WTC11 (cell line): ENCODE measurements around the gene GRID2. TPM values are rescaled to one million over a fixed set of nuclear protein-coding genes. Genes with fewer than 3 reads are reported as not detected.

Experiments used
- ATAC-seq: fragments of 200-7000 bp; cut with Tn5 transposase; 2 replicates; pipeline ENCODE4 v1.10.0; 2021; ENCODE audit warnings: mild to moderate bottlenecking, moderate library complexity
- CTCF ChIA-PET: fragments of 300-600 bp; sonication (Branson Sonifier 250); formaldehyde crosslinking; loops from one replicate; lab custom pipeline; 2021; ENCODE audit warnings: antibody characterized with exemption; lab: Charles Lee
- POLR2A ChIA-PET: fragments of 350-600 bp; sonication (Branson Sonifier 250); formaldehyde crosslinking; loops from one replicate; lab custom pipeline; 2021; ENCODE audit warnings: antibody characterized with exemption; lab: Charles Lee
- DNase-seq: peaks from one replicate; pipeline ENCODE4 v3.0.0; 2021; ENCODE audit warnings: low spot score
- H3K27ac Mint-ChIP-seq: 2 replicates; pipeline ENCODE4 v1.8.0; 2021; ENCODE audit warnings: mixed read lengths
- H3K27me3 Mint-ChIP-seq: 2 replicates; pipeline ENCODE4 v1.8.0; 2021; ENCODE audit warnings: low read depth, mild to moderate bottlenecking, moderate library complexity, mixed read lengths
- H3K36me3 Mint-ChIP-seq: 2 replicates; pipeline ENCODE4 v1.8.0; 2021; ENCODE audit warnings: mixed read lengths
- H3K4me1 Mint-ChIP-seq: 2 replicates; pipeline ENCODE4 v1.8.0; 2022; ENCODE audit warnings: mixed read lengths
- H3K4me3 Mint-ChIP-seq: 2 replicates; pipeline ENCODE4 v1.8.0; 2021; ENCODE audit warnings: mild to moderate bottlenecking, moderate library complexity, mixed read lengths
- H3K9me3 Mint-ChIP-seq: 2 replicates; pipeline ENCODE4 v1.8.0; 2021; ENCODE audit warnings: mixed read lengths
- ATF1 ChIP-seq: sonication (generic); formaldehyde crosslinking; IDR thresholded peaks from 2 replicates; pipeline ENCODE4 v1.8.1; 2023; ENCODE audit warnings: mild to moderate bottlenecking, moderate library complexity, missing genetic modification reagents
- CBFB ChIP-seq: sonication (generic); formaldehyde crosslinking; IDR thresholded peaks from 2 replicates; pipeline ENCODE4 v1.8.1; 2022; ENCODE audit warnings: mild to moderate bottlenecking, low read depth, missing genetic modification reagents
- ELF4 ChIP-seq: sonication (generic); formaldehyde crosslinking; IDR thresholded peaks from 2 replicates; pipeline ENCODE4 v1.8.1; 2022; ENCODE audit warnings: low read depth, mild to moderate bottlenecking, moderate library complexity, missing genetic modification reagents
- GRHL2 ChIP-seq: fragments of 250-450 bp; sonication (Bioruptor Pico); IDR thresholded peaks from 2 replicates; pipeline ENCODE4 v1.8.0; 2022; ENCODE audit warnings: mild to moderate bottlenecking, moderate library complexity; ENCODE audit not compliant: insufficient replicate concordance, severe bottlenecking
- IRF2 ChIP-seq: sonication (generic); formaldehyde crosslinking; IDR thresholded peaks from 2 replicates; pipeline ENCODE4 v1.8.0; 2022; ENCODE audit warnings: low read depth, missing genetic modification reagents, borderline replicate concordance
- JAZF1 ChIP-seq: fragments of 250-450 bp; sonication (Bioruptor Pico); IDR thresholded peaks from 2 replicates; pipeline ENCODE4 v1.9.0; 2021; ENCODE audit warnings: moderate library complexity, mild to moderate bottlenecking, inconsistent platforms
- MXD4 ChIP-seq: fragments of 250-450 bp; sonication (Bioruptor Pico); IDR thresholded peaks from 2 replicates; pipeline ENCODE4 v1.8.0; 2021; ENCODE audit warnings: mild to moderate bottlenecking, moderate library complexity, borderline replicate concordance
- NFYB ChIP-seq: sonication (generic); formaldehyde crosslinking; conservative IDR thresholded peaks from 2 replicates; pipeline ENCODE4 v1.8.0; 2022; ENCODE audit warnings: low read depth, missing genetic modification reagents
- NR1H2 ChIP-seq: sonication (generic); formaldehyde crosslinking; IDR thresholded peaks from 2 replicates; pipeline ENCODE4 v1.9.0; 2021; ENCODE audit warnings: mild to moderate bottlenecking, moderate library complexity, missing genetic modification reagents
- OVOL2 ChIP-seq: fragments of 250-450 bp; sonication (Bioruptor Pico); IDR thresholded peaks from 2 replicates; pipeline ENCODE4 v1.9.0; 2021; ENCODE audit warnings: mild to moderate bottlenecking, borderline replicate concordance
- RORB ChIP-seq: fragments of 250-450 bp; sonication (Bioruptor Pico); IDR thresholded peaks from 2 replicates; pipeline ENCODE4 v1.9.0; 2021; ENCODE audit warnings: mild to moderate bottlenecking
- SMAD3 ChIP-seq: sonication (generic); formaldehyde crosslinking; IDR thresholded peaks from 2 replicates; pipeline ENCODE4 v1.8.0; 2022; ENCODE audit warnings: missing genetic modification reagents, mild to moderate bottlenecking, borderline replicate concordance
- SMAD4 ChIP-seq: sonication (generic); formaldehyde crosslinking; IDR thresholded peaks from 2 replicates; pipeline ENCODE4 v1.8.0; 2022; ENCODE audit warnings: mild to moderate bottlenecking, missing genetic modification reagents
- TCF7 ChIP-seq: sonication (generic); formaldehyde crosslinking; IDR thresholded peaks from 2 replicates; pipeline ENCODE4 v1.8.0; 2022; ENCODE audit warnings: mild to moderate bottlenecking, low read depth, missing genetic modification reagents, moderate library complexity
- TEAD1 ChIP-seq: sonication (generic); formaldehyde crosslinking; IDR thresholded peaks from 2 replicates; pipeline ENCODE4 v1.8.0; 2022; ENCODE audit warnings: mild to moderate bottlenecking, missing genetic modification reagents
- ZNF232 ChIP-seq: sonication (generic); formaldehyde crosslinking; IDR thresholded peaks from 2 replicates; pipeline ENCODE4 v1.8.0; 2022; ENCODE audit warnings: mild to moderate bottlenecking, missing genetic modification reagents
- total RNA-seq: library from RNA; stranded (reverse); gene quantifications from 3 replicates; pipeline ENCODE4 v1.2.3, GENCODE V29; 2021
- TF ChIP-seq, protein P1 (sequence below): sonication (generic); formaldehyde crosslinking; IDR thresholded peaks from 2 replicates; pipeline ENCODE4 v1.8.1; 2023; ENCODE audit warnings: mild to moderate bottlenecking, missing genetic modification reagents, borderline replicate concordance
- TF ChIP-seq, protein P2 (sequence below): fragments of 250-450 bp; sonication (Bioruptor Pico); conservative IDR thresholded peaks from 2 replicates; pipeline ENCODE4 v1.9.0; 2021; ENCODE audit warnings: mild to moderate bottlenecking
- TF ChIP-seq, protein P3 (sequence below): sonication (generic); formaldehyde crosslinking; IDR thresholded peaks from 2 replicates; pipeline ENCODE4 v1.8.1; 2022; ENCODE audit warnings: low read depth, mild to moderate bottlenecking, moderate library complexity, missing genetic modification reagents, borderline replicate concordance
- TF ChIP-seq, protein P4 (sequence below): fragments of 250-450 bp; sonication (Bioruptor Pico); IDR thresholded peaks from 2 replicates; pipeline ENCODE4 v1.9.0; 2021; ENCODE audit warnings: mild to moderate bottlenecking
- TF ChIP-seq, protein P5 (sequence below): sonication (generic); formaldehyde crosslinking; IDR thresholded peaks from 2 replicates; pipeline ENCODE4 v1.8.0; 2022; ENCODE audit warnings: mild to moderate bottlenecking, missing genetic modification reagents

GRID2 gene
- total RNA-seq, 1 experiment from 2014 or later: 26.8 TPM

DNA sequence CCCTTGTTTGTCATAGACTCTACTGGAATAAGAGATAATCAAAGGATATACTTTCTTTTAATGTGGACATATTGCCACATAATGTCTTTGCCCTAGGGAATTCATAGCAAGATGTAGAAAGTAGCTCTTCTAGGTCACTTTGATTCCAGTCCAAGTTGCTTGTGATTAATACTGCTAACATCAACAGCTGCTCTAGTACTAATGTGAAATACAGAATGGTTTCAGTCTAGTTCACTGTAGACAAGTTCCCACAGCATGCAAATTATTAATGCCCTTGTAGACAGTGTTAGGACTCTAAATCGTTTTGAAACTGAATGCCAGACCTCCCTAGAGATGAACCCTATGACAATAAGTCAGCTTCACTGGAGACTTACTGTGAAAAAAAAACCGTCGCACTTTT is 1030.2 kb downstream of the GRID2 start:
- TF ChIP-seq ATF1 (CRISPR knock-in tag) (no peak), IRF2 (CRISPR knock-in tag) (no peak), SMAD4 (CRISPR knock-in tag) (no peak), NR1H2 (no peak), GRHL2 (CRISPR knock-in tag) (no peak), TEAD1 (no peak), SMAD3 (CRISPR knock-in tag) (no peak), MXD4 (CRISPR knock-in tag) (no peak), NFYB (CRISPR knock-in tag) (no peak)
- TF ChIP-seq, protein P1, sequence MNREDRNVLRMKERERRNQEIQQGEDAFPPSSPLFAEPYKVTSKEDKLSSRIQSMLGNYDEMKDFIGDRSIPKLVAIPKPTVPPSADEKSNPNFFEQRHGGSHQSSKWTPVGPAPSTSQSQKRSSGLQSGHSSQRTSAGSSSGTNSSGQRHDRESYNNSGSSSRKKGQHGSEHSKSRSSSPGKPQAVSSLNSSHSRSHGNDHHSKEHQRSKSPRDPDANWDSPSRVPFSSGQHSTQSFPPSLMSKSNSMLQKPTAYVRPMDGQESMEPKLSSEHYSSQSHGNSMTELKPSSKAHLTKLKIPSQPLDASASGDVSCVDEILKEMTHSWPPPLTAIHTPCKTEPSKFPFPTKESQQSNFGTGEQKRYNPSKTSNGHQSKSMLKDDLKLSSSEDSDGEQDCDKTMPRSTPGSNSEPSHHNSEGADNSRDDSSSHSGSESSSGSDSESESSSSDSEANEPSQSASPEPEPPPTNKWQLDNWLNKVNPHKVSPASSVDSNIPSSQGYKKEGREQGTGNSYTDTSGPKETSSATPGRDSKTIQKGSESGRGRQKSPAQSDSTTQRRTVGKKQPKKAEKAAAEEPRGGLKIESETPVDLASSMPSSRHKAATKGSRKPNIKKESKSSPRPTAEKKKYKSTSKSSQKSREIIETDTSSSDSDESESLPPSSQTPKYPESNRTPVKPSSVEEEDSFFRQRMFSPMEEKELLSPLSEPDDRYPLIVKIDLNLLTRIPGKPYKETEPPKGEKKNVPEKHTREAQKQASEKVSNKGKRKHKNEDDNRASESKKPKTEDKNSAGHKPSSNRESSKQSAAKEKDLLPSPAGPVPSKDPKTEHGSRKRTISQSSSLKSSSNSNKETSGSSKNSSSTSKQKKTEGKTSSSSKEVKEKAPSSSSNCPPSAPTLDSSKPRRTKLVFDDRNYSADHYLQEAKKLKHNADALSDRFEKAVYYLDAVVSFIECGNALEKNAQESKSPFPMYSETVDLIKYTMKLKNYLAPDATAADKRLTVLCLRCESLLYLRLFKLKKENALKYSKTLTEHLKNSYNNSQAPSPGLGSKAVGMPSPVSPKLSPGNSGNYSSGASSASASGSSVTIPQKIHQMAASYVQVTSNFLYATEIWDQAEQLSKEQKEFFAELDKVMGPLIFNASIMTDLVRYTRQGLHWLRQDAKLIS (CRISPR knock-in tag): no peak
- TF ChIP-seq, protein P2, sequence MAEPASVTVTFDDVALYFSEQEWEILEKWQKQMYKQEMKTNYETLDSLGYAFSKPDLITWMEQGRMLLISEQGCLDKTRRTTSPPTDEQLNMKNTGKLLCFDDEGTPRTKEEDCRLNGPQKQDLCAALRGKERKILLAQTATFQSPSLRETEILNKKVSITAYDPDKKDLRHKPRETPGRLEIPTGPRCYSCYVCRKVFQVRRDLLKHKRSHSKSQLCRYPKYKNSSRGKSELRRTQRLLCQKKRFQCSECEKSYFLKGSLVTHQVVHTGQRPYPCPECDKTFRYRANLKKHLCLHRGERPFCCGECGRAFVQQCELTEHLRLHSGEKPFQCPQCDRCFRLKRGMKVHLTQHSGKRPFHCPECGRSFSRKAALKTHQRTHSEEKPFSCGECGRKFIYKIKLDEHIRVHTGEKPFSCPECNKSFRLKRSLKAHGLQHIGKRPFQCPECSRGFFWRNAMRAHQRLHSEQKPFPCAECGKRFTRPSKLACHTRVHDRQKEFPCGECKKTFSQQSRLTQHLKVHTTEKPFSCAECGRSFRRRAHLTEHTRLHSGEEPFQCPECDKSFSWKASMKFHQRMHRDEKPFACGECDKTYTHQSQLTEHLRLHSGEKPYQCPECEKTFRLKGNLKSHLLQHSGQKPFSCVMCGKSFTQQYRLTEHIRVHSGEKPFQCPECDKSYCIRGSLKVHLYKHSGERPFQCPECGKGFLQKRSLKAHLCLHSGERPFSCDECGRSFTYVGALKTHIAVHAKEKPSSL (CRISPR knock-in tag): no peak
- TF ChIP-seq, protein P3, sequence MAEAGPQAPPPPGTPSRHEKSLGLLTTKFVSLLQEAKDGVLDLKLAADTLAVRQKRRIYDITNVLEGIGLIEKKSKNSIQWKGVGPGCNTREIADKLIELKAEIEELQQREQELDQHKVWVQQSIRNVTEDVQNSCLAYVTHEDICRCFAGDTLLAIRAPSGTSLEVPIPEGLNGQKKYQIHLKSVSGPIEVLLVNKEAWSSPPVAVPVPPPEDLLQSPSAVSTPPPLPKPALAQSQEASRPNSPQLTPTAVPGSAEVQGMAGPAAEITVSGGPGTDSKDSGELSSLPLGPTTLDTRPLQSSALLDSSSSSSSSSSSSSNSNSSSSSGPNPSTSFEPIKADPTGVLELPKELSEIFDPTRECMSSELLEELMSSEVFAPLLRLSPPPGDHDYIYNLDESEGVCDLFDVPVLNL (CRISPR knock-in tag): no peak
- DNase-seq (no peak), ATAC-seq (no peak)
- H3K27ac Mint-ChIP-seq: no peak overlapping the region
- no peaks in the 10 kb centered on the region for H3K4me1 Mint-ChIP-seq
- H3K9me3 Mint-ChIP-seq: no peaks in the 10 kb centered on the region
- ChIA-PET CTCF (no interaction called here), POLR2A (no interaction called here)
- H3K27me3 Mint-ChIP-seq: no peaks in the 10 kb centered on the region
- no peak overlapping the region for H3K4me3 Mint-ChIP-seq
- H3K36me3 Mint-ChIP-seq: no peaks in the 10 kb centered on the region

DNA sequence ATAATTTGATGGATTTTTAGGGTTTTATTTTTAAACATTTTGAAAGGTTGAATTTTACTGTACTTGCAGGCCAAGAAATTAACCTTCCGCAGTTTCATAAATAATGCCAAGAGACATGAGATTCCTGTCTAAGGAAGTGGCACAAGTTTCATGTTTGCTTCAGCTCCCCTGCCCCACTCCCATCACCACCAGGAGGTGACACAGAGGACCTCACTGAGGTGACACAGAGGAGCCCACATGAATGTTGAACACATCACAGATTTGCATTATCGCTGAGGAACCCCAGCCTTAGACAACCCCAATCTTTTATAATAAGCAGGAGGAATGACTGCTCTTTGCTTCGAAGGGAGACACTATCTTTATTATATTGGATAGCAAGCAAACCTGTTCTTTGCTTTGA is 1033.4 kb downstream of the GRID2 start:
- no peak for DNase-seq
- H3K4me3 Mint-ChIP-seq: no peak overlapping the region
- POLR2A ChIA-PET: no interaction called here
- no peaks in the 10 kb centered on the region for H3K36me3 Mint-ChIP-seq
- H3K27ac Mint-ChIP-seq: no peak overlapping the region
- CTCF ChIA-PET: no interaction called here
- ATAC-seq: no peak
- no peaks in the 10 kb centered on the region for H3K9me3 Mint-ChIP-seq
- H3K4me1 Mint-ChIP-seq: no peaks in the 10 kb centered on the region
- no peaks in the 10 kb centered on the region for H3K27me3 Mint-ChIP-seq
- TF ChIP-seq JAZF1 (CRISPR knock-in tag) (no peak), OVOL2 (no peak), IRF2 (CRISPR knock-in tag) (no peak), TCF7 (CRISPR knock-in tag) (no peak), SMAD3 (CRISPR knock-in tag) (no peak), RORB (CRISPR knock-in tag) (no peak), ELF4 (CRISPR knock-in tag) (no peak), CBFB (CRISPR knock-in tag) (no peak), ZNF232 (CRISPR knock-in tag) (no peak)
- TF ChIP-seq, protein P1 (CRISPR knock-in tag): no peak
- TF ChIP-seq, protein P4, sequence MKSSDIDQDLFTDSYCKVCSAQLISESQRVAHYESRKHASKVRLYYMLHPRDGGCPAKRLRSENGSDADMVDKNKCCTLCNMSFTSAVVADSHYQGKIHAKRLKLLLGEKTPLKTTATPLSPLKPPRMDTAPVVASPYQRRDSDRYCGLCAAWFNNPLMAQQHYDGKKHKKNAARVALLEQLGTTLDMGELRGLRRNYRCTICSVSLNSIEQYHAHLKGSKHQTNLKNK (CRISPR knock-in tag): no peak
- TF ChIP-seq, protein P5, sequence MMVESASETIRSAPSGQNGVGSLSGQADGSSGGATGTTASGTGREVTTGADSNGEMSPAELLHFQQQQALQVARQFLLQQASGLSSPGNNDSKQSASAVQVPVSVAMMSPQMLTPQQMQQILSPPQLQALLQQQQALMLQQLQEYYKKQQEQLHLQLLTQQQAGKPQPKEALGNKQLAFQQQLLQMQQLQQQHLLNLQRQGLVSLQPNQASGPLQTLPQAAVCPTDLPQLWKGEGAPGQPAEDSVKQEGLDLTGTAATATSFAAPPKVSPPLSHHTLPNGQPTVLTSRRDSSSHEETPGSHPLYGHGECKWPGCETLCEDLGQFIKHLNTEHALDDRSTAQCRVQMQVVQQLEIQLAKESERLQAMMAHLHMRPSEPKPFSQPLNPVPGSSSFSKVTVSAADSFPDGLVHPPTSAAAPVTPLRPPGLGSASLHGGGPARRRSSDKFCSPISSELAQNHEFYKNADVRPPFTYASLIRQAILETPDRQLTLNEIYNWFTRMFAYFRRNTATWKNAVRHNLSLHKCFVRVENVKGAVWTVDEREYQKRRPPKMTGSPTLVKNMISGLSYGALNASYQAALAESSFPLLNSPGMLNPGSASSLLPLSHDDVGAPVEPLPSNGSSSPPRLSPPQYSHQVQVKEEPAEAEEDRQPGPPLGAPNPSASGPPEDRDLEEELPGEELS: no peak
